ENCODE results near the gene DAZL.

GRCh38 chr3:16545413-16546185, 59.6 kb downstream of the DAZL start:
- no peak for TF ChIP-seq CTCF (IDR thresholded peaks at IDR 0.05)
- no peak for TF ChIP-seq POLR2AphosphoS5 (IDR thresholded peaks at IDR 0.05; ENCODE audit: low read depth, low read length)
- no peak for TF ChIP-seq REST (IDR thresholded peaks at IDR 0.05; ENCODE audit: insufficient read depth in 1 of 2, low read depth in 2 of 2, low read length in 1 of 2)

Measured in Panc1 (cell line).